SKM-1 (cell line): Measurements from ENCODE around the gene MMP26.
"Not testable (repeated sequence)": the region's sequence is repeated elsewhere in the genome, so short reads cannot be mapped to it uniquely, and the experiment has no call there.

Experiments used
- DNase-seq: peaks from one replicate; lab custom pipeline; 2025; ENCODE audit not compliant: unreplicated experiment; lab: John Stamatoyannopoulos, UW

Gene MMP26

DNA sequence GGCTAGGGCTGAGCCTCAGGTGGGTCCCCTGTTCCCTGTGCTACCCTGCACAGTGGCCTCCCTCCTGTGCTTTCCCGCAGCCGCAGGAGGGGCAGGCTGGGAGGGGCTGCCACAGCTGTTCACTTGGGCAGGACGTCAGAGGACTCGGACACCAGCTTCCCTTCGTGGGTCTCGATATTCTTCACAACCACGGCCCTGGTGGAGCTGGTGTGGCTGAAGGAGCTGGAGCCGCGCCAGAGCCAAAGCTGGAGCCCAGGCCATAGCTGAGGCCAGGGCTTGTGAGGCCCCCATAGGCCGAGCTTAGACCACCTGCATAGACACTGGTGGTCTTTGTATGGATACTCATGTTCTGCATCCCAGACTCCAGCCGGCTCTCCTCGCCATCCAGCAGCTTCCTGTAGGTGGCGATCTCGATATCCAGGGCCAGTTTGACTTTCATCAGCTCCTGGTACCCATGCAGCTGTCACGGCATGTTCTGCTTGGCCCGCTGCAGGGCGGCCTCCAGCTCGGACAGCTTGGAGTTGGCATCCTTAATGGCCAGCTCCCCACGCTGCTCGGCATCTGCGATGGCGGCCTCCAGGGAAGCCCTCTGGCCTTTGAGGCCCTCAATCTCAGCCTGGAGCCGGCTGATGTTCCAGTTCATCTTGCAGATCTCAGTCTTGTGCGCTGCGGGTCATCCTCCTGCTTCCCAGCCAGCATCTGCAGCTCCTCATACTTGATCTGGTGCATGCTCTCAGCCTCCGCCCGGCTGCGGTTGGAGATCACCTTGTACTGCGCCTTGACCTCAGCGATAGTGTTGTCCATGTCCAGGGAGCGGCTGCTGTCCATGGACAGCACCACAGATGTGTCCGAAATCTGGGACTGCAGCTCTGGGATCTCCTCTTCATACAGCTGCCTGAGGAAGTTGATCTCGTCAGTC, 18.3 kb downstream of the MMP26 start:
- not testable (repeated sequence) for DNase-seq

DNA sequence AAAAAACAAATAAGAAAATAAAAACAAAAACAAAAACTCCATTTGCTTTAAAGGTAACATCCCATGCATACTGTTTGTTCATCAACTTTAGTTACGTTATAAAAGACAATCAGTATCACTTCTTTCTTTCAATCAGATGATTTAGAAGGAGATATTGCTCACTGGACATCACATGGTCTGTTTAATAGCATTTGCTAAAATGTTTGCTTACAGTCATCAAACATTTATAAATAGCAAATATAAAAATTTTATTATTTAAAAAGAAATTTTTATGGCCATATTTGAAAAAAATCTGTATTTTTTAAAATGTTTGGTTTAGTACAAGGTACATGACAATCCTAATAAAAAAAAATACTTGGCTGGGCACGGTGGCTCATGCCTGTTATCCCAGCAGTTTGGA, 22.6 kb downstream of the MMP26 start:
- DNase-seq, result no peak

DNA sequence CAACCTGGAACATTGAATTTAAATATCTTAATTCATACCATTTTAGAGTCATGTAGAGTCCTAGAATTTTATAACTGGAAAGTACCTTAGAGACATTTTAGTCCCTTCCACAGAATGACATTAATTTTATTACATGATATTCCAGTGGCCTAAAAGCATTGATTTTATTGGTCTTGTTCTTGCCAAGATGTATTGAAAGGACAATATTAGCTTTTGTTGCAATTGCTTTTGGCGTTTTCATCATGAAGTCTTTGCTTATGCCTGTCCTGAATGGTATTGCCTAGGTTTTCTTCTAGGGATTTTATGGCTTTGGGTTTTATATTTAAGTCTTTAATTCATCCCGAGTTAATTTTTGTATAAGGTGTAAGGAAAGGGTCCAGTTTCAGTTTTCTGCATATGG, 36.2 kb downstream of the MMP26 start:
- DNase-seq, result no peak

DNA sequence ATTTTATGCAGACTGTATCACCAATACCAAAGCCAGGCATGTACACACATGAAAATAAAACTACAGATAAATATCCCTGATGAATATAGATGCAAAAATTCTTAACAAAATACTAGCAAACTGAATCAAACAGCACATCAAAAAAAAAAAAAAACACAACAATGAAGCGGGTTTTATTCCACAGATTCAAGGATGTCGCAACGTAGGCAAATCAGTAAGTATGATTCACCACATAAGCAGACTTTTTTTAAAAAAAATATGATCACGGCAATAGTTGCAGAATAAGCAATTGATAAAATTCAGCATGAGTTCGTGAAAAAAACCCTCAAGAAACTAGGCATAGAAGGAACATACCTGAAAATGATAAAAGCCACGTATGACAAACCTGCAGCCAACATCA, 43.9 kb downstream of the MMP26 start:
- DNase-seq, result no peak

DNA sequence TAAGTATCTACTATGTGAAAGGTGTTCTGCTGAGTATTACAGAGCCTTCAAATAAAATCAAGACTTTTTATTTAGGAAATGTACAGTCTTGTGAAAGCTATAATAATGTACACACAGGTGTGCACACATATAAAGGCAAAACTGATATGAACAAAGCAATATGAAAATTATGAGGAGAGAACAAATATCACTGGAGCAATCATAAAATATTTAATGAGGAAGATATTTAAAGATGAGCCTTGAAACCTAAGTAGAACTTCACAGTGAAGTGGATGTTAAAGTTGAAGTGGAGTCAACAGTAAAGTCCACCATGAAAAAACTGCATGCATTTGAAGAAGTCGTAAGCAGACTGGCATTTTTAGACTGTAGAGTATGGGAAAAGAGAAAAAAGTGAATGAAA, 46.6 kb downstream of the MMP26 start:
- DNase-seq, result no peak
